Osteoblast (primary cell): ENCODE data around the gene SIMC1. TPM values are rescaled to one million over a fixed set of nuclear protein-coding genes. Genes with fewer than 3 reads are reported as not detected.
"Not testable (repeated sequence)": the region's sequence is repeated elsewhere in the genome, so short reads cannot be mapped to it uniquely, and the experiment has no call there.

Experiments
- DNase-seq: peaks from one replicate; pipeline ENCODE4 v3.0.0; 2011; ENCODE audit warnings: low spot score, mixed read lengths; ENCODE audit not compliant: insufficient read length; ENCODE audit errors: missing footprints
- H2AFZ ChIP-seq: 2 replicates; pipeline ENCODE4 v1.6.0; 2011; ENCODE audit warnings: mild to moderate bottlenecking, low read length
- H3K27ac ChIP-seq: 2 replicates; pipeline ENCODE4 v1.5.1; 2011; ENCODE audit warnings: mild to moderate bottlenecking, low read depth, low read length, moderate library complexity
- H3K27me3 ChIP-seq: 2 replicates; pipeline ENCODE4 v1.6.0; 2012; ENCODE audit warnings: mild to moderate bottlenecking, control low read depth, inconsistent platforms, low read length, moderate library complexity; ENCODE audit not compliant: insufficient read depth
- H3K36me3 ChIP-seq: 2 replicates; pipeline ENCODE4 v1.5.1; 2011; ENCODE audit warnings: mild to moderate bottlenecking, low read length, control low read depth, moderate library complexity; ENCODE audit not compliant: insufficient read depth
- H3K4me1 ChIP-seq: 2 replicates; pipeline ENCODE4 v1.5.1; 2011; ENCODE audit warnings: mild to moderate bottlenecking, low read length, control low read depth, moderate library complexity; ENCODE audit not compliant: insufficient read depth
- H3K4me2 ChIP-seq: 2 replicates; pipeline ENCODE4 v1.6.0; 2011; ENCODE audit warnings: mild to moderate bottlenecking, low read length; ENCODE audit not compliant: insufficient read depth
- H3K4me3 ChIP-seq: fragments of 200-600 bp; sonication (generic); 3 replicates; pipeline ENCODE4 v1.5.1; 2012; ENCODE audit warnings: mild to moderate bottlenecking, low read length, inconsistent platforms; ENCODE audit not compliant: insufficient read depth
- H3K79me2 ChIP-seq: 2 replicates; pipeline ENCODE4 v1.6.0; 2012; ENCODE audit warnings: mild to moderate bottlenecking, low read length, control low read depth, inconsistent platforms; ENCODE audit not compliant: insufficient read depth
- H3K9me3 ChIP-seq: 2 replicates; pipeline ENCODE4 v1.5.1; 2011; ENCODE audit warnings: low read depth, low read length, control low read depth
- H4K20me1 ChIP-seq: 2 replicates; pipeline ENCODE4 v1.6.0; 2012; ENCODE audit warnings: mild to moderate bottlenecking, low read length, control low read depth; ENCODE audit not compliant: insufficient read depth
- CTCF ChIP-seq: IDR thresholded peaks from 2 replicates; pipeline ENCODE4 v1.5.1; 2011; ENCODE audit warnings: mild to moderate bottlenecking, low read depth, low read length, moderate library complexity; ENCODE audit errors: extremely low read depth
- total RNA-seq: library from RNA; depleted of rRNA; stranded (reverse); fragments of >200 nt; gene quantifications from 2 replicates; pipeline ENCODE4 v1.2.3, GENCODE V29; 2012

Gene SIMC1
- total RNA-seq, 1 donor: 5.1 TPM

GRCh38 chr5:176216393-176216916 is 21.8 kb upstream of the SIMC1 start:
- not testable (repeated sequence) for H3K9me3 ChIP-seq, H3K27me3 ChIP-seq, H3K36me3 ChIP-seq, H4K20me1 ChIP-seq, H3K4me3 ChIP-seq, DNase-seq, H3K79me2 ChIP-seq, H3K4me1 ChIP-seq, H3K27ac ChIP-seq, H3K4me2 ChIP-seq, H2AFZ ChIP-seq

DNA sequence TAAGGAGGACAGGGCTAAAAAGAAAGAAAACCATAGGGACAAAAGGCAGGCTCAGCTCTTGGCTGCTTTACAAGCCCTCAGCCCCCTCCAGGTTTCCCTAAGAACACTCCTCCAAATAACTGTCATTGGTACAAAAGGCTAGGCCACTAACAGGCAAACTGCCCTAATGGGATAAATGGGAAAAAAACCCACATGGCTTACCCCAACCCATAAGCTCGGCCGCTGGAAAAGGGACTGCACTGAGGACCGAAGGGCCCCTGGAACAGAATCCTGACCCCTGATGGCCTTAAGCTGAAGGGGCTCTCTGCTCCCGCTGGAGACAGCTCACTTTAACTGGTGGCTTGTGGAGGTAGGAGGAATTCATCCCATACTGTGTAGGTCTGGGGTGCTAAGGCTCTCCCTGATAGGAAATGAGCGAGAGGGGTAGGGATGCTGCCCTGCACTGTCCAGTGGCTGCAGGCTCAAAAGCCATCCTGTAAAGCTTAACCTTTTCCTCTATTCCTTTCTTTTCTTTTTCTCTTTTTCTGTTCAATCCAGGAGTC is 21.0 kb upstream of the SIMC1 start:
- H4K20me1 ChIP-seq, H3K4me3 ChIP-seq, H3K27me3 ChIP-seq, H3K9me3 ChIP-seq, H3K4me2 ChIP-seq, H3K79me2 ChIP-seq, H3K4me1 ChIP-seq, H2AFZ ChIP-seq, H3K36me3 ChIP-seq, H3K27ac ChIP-seq, DNase-seq: not testable (repeated sequence)

GRCh38 chr5:176217764-176218163 is 20.5 kb upstream of the SIMC1 start:
- not testable (repeated sequence) for H3K4me1 ChIP-seq, H3K27me3 ChIP-seq, DNase-seq, H3K36me3 ChIP-seq, H4K20me1 ChIP-seq, H3K79me2 ChIP-seq, H3K4me2 ChIP-seq, H2AFZ ChIP-seq, H3K27ac ChIP-seq, H3K9me3 ChIP-seq, H3K4me3 ChIP-seq

DNA sequence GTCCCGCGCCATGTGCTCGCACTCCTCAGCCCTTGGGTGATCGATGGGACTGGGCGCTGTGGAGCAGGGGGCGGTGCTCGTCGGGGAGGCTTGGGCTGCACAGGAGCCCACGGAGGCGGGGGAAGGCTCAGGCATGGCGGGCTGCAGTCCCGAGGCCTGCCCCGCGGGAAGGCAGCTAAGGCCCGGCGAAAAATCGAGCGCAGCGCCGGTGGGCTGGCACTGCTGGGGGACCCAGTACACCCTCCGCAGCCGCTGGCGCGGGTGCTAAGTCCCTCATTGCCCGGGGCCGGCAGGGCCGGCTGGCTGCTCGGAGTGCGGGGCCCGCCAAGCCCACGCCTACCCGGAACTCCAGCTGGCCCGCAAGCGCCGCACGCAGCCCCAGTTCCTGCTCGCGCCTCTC is 16.2 kb upstream of the SIMC1 start:
- H3K4me3 ChIP-seq, H3K4me1 ChIP-seq, DNase-seq: not testable (repeated sequence)

GRCh38 chr5:176228358-176228757 is 9.9 kb upstream of the SIMC1 start:
- H3K27ac ChIP-seq, H3K9me3 ChIP-seq, DNase-seq, H3K27me3 ChIP-seq, H3K36me3 ChIP-seq, H2AFZ ChIP-seq, H3K4me3 ChIP-seq, H3K4me1 ChIP-seq, H3K4me2 ChIP-seq, H3K79me2 ChIP-seq, H4K20me1 ChIP-seq: not testable (repeated sequence)

More for the DNA sequence above, 16.2 kb upstream of the SIMC1 start:
- not testable (repeated sequence) for H3K27ac ChIP-seq, H4K20me1 ChIP-seq, H3K9me3 ChIP-seq, H3K27me3 ChIP-seq, H3K79me2 ChIP-seq, H3K36me3 ChIP-seq, H3K4me2 ChIP-seq, H2AFZ ChIP-seq

DNA sequence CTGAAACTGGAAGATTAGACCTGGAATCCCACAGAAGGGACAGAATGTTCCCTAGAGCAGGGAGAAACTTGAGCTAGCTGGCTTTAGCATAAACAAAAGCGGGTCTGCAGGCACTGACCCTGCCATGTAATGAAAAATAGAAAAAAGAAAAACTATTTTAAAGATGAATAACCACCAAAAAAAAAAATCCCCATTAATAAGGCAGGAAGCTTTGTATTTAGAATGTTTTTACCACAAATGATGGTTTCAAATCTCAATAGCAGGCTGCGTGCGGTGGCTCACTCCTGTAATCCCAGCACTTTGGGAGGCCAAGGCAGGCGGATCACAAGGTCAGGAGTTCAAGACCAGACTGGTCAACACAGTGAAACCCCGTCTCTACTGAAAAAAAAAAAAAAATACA is 5.0 kb upstream of the SIMC1 start:
- not testable (repeated sequence) for H2AFZ ChIP-seq, H3K36me3 ChIP-seq, H3K27ac ChIP-seq, H3K4me2 ChIP-seq, H3K4me3 ChIP-seq, H3K27me3 ChIP-seq, H3K79me2 ChIP-seq, DNase-seq, H4K20me1 ChIP-seq, H3K4me1 ChIP-seq, H3K9me3 ChIP-seq

GRCh38 chr5:176235155-176235554 is 3.1 kb upstream of the SIMC1 start:
- TF ChIP-seq CTCF: peak; percentile 27
- H3K27ac ChIP-seq, H3K4me1 ChIP-seq, H3K36me3 ChIP-seq, H3K9me3 ChIP-seq, H3K27me3 ChIP-seq, H2AFZ ChIP-seq, H3K4me3 ChIP-seq, H3K4me2 ChIP-seq, H4K20me1 ChIP-seq, H3K79me2 ChIP-seq: not testable (repeated sequence)
- peak; percentile 17 for DNase-seq

DNA sequence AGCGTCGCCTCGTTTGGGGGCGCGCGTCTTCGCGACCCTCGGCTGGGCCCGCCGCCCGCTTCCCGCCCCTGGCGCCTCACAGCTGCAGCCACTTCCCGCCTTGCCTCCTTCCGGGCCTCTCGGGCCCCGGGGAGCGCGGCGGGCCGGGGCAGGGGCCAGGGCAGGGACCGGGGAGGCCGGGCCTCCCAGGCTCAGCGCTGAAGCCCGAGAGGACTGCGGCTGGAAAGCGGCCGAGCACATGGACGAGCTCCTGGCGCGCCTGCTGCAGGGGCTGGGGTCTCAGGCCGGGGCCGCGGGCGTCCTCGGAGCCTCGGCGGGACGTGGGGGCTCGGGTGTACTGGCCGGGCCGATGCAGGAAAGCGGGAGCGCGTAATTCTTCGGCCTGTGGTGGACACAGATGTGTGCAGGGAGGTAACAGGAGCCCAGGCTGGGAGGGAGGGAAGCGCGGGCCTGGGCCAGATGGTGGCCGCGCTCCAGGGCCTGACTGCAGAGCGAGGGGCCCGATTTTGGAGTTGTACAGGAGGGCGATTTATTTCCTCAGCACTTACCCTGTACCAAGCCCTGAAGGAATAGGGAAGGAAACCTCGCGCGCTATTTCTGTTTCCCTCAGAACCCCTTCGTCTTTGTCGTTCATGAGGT is 540 bp downstream of the SIMC1 start:
- not testable (repeated sequence) for H3K27ac ChIP-seq, H3K9me3 ChIP-seq, H2AFZ ChIP-seq, H4K20me1 ChIP-seq, H3K79me2 ChIP-seq, H3K36me3 ChIP-seq, H3K4me2 ChIP-seq, DNase-seq, H3K4me1 ChIP-seq, H3K27me3 ChIP-seq
- H3K4me3 ChIP-seq: peak overlapping the region; percentile 57
